HG03342 (cell line): ENCODE measurements around the gene MAP4K2.

ENCODE experiments used
- ATAC-seq: cut with Tn5 transposase; IDR thresholded peaks from one replicate; pipeline ENCODE4 v1.9.1; 2021; ENCODE audit warnings: mild to moderate bottlenecking, moderate library complexity; ENCODE audit not compliant: unreplicated experiment

Gene MAP4K2

DNA sequence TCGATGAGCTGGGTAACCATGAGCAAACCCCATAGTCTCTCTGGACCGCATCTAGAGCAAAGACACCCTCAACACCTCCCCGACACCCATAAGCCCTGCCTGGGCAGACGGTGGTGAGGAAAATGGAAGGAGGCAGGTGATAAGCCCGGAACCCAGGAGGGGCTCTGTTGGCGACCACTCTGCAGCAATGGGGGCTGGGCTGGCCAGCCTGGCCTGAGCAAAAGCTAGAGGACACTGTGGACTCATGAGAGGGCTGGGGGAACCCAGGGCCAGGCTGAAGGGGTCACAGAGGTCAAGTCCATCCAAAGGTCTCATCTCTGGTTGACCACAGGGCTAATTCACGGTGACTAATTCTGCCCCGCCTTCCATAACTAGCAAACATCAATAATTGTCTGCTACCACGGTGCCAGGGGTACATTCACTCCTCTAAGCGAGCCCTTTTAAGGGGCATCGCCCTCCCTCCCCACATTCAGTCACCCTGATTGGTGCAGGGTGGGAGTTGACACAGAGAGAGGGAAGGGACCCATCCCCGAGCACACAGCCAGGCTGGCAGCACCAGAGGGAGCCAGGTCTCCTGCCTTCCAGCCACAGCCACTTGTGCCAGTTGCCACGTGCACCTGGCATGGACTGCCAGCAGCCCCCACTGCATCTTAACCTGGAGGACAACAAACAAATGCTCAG, 47.2 kb downstream of the MAP4K2 start:
- no peak for ATAC-seq

DNA sequence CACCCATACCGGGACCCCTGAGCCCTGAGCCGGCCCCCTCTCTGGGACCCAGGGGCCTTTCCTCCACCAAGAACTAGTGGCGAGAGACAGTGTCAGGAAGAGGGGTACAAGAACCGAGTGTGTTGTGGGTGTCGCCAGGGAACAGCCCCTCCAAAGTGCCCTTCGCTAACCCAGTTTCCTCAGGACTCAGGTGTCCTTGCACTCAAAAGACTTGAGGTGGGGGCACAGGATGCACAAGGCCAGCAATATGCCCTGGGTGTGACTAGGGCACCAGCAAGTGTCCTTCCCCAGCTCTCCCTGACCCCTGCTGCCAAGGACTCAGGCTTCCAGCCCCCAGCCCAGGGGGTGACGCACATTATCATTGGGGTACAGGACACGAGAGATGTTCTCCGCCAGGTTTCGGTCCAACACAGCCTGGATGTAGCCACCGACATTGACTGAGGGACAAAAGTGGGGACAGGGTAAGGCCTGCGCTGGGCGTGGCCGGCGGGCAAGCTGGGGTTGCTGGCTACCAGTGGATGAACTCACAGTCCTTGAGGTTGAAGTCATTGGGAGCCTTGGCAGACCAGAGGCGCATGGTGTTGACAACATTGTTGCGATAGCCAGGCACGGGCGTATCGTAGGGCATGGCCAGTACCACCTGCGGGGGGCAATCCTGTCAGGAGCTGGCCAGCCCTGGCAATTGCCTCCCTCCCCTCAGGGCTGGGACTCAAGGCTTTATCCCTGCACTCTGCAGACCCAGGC, 47.9 kb downstream of the MAP4K2 start:
- ATAC-seq = no peak

DNA sequence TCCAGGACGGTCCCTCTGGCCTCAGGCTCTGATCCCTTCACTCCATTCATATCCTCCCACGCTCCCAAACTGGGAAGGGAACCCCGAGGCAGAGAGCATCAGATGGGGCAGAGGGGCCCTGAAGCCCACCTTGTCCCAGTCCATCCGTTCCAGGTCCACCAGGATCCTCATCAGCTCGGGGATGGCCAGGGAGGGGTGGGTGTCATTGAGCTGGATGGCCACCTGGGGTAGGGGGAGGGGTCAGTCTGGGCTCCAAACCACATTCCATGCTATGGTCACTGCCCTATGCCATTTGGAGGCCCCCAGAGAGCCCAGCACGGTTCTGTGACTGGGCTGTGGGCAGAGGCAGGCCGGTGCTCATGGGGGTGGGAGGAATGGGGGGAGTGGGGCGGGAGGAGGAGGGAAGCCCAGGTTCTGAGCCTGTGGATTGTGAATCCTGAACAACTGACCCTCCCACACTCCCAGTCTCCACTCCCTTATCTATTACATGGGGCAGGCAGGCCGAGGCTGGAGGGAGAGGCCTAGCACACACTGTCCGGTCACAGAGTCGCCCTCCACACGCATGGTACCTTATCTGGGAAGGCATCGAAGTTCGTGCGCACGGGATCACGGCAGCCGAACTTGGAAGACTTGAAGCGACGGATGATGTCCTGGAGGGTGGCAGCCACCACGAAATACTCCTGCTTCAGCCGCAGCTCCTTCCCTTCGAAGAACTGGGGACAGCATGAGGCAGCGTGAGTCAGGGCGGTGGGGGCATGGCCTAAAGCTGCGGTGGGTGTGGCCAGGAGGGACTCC, 48.7 kb downstream of the MAP4K2 start:
- ATAC-seq = no peak

DNA sequence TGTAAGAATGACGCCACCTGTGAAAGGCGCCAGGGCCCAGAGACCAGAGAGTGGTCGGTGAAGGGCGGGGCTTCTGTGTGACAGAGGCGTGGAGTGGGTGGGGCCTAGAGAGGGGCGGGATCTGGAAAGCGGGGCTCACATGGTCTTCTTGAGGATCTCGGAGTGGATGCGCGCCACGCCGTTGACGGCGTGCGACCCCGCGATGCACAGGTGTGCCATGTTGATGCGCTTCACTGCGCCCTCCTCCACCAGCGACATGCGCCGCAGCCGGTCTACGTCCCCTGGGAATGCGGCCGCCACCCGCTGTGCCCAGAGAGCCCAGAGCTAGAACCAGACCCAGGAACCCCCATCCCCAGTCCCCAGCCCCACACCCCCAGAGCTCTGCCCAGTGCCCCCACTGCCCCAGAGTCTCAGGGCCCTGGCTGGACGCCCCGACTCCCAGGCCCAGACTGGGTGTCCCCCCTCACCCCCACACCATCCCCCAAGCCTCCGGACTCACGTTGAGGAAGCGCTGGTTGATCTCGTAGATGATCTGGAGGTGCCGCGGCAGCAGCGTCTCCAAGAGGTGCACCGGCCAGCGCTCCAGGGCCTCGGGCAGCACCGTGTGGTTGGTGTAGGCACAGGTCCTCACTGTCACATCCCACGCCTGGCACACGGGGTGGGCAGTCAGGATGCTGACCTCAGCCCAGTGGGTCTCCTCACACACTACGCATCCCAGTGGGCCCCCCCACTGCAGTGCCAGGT, 49.5 kb downstream of the MAP4K2 start:
- no peak for ATAC-seq

DNA sequence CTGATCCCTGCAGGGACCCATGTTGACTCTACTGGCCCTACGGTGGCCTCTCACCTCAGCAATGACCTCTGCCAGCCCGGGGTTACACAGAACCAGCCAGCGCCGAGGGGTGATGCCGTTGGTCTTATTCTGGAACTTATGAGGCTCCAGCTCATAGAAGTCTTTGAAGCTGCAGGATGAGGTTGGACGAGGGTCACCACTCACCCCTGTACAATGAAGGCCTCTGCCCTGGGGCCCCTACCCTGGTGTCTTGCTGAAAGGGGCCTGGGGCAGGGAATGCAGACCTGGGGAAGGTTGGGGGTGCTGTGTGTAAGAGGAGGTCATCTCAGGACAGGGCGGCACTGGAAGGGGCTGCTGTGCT, 50.0 kb downstream of the MAP4K2 start:
- no peak for ATAC-seq

DNA sequence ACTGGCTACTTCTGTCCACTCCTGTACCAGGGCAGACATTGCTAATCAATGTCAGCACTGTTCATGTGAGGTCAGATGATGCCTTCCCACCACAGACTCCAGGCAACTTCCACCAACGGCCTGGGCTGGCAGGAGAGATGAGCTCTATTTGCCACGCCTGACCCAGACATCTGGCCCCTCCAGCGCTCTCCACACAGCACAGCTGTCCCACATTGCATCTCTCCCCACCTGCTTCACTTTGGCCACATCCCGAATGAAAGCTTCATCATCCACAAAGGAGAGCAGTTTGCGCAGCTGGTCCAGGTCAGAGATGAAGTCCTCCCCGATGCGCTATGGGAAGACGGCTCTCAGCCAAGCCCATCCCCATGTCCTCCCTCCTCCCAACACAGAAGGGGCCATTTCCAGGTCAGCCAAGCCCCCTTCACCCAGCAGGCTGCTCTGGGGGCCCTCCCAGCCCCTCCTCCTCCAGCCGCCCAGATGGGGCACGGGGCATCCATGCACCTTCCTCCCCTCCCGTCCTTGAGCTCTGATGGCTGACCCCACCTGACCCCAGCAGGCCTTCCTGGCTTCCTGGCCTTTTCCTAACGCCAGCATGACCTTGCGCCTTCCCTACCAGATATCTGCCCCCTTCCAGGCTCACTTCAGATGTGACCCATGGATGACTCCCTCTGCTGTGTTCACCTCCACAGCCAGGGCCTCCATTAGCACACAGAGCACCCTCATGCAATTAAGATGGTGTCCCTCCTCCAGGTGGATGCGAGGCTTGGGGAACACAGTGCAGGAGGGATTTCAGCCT, 50.6 kb downstream of the MAP4K2 start:
- ATAC-seq = no peak

DNA sequence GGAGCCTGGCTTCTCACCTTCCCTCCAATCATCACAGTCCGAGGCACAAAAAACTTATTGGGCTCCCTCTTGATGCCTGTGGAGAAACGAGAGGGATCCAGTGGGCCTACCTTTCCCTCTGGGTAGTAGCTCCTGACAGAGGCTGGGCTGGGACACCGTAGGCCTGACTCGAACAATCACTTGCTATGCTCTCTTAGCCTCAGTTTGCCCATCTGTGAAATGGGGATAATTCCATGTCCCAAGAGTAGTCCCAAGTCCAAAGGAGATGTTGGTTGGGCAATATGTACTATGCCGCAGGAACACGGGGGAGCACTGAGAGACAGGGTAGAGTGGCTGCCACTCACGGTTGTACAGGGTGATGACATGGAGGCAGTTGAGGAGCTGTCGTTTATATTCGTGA, 51.4 kb downstream of the MAP4K2 start:
- no peak for ATAC-seq

DNA sequence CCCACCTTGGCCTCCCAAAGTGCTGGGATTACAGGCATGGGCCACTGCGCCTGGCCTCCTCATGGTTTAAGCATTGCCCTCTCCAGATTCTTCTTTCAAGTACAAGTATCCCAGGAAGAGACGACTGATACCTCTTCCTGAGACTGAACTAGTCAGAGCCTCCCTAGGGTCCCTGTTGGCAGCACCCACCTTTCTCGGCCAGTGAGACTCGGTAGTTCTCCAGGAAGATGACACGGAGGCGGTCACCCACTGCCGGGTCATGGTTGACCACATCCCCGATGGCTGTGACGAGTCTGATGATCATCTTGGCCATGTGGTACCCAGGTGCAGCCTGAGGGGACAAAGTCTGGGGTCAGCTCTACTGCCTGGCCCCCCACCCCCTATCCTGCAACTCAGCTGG, 51.9 kb downstream of the MAP4K2 start:
- ATAC-seq = no peak

DNA sequence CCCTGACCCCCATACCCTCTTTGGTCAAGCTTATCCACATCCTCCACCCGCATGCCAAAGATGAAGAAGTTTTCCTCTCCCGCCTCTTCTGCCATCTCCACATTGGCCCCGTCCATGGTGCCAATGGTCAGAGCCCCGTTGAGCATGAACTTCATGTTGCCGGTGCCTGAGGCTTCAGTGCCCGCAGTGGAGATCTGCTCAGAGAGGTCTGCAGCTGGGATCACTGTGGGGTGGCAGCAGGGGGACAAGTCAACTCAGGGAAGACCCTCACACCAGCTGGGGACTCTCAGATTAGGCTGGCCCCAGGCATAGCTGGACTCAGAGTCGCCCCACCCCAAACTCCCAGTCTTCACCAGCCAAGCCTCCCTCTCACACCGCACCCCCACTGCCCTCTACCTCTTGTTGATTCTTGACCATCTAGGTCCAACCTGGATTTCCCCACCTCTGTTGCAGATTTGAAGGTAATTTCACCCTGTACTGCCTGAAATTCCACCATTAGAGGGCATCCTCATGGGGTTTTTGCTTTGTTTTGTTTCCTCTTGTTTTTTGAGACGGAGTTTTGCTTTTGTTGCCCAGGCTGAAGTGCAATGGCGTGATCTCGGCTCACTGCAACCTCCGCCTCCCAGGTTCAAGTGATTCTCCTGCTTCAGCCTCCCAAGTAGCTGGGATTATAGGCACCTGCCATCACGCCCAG, 52.5 kb downstream of the MAP4K2 start:
- ATAC-seq = no peak

DNA sequence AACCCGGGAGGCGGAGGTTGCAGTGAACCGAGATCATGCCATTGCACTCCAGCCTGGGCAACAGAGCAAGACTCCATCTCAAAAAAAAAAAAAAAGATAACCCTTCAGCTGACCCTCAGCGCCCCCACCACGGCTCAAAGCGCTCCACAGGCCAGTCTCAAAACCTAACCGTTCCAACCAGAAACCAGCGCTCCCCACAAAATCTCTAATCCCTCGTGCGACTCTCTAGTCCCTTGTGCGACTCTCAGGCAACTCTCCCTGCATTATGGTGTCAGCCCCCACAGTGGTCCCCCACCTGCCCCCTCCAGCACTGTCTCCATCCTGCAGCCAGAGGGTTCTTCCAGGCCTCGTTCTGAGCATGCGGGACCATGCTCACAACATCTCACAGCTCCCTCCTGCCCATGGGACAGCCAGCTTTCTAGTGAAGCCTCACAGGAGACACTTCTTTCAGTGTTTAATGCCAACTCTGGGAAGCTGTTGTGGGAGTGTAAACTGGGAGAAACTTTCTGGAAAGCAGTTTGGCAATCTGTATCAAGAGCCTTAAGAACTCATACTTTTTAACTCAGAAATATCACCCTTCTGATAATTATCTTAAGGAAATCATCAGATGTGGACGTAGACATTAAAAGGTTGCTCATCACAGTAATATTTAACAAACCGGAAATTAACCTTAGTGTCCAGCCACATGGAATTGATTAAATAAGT, 54.9 kb downstream of the MAP4K2 start:
- ATAC-seq = no peak

DNA sequence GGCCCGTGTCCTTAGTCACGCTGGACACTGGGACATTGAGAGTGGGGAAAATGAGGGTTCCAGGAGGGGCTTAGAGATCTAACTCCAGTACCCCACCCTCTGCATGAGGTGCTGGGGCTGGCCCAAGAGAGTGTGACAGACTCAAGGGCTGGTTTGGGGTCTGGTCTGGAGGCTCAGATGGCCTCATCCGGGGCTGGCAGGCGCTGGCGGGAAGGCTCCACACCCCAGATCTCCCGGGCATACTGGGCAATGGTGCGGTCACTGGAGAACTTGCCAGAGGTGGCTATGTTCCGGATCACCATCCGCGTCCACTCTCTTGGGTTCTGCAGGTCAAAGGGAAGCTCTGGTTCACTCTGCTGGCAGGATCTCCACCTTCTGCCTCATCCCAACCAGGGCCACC, 56.5 kb downstream of the MAP4K2 start:
- no peak for ATAC-seq

DNA sequence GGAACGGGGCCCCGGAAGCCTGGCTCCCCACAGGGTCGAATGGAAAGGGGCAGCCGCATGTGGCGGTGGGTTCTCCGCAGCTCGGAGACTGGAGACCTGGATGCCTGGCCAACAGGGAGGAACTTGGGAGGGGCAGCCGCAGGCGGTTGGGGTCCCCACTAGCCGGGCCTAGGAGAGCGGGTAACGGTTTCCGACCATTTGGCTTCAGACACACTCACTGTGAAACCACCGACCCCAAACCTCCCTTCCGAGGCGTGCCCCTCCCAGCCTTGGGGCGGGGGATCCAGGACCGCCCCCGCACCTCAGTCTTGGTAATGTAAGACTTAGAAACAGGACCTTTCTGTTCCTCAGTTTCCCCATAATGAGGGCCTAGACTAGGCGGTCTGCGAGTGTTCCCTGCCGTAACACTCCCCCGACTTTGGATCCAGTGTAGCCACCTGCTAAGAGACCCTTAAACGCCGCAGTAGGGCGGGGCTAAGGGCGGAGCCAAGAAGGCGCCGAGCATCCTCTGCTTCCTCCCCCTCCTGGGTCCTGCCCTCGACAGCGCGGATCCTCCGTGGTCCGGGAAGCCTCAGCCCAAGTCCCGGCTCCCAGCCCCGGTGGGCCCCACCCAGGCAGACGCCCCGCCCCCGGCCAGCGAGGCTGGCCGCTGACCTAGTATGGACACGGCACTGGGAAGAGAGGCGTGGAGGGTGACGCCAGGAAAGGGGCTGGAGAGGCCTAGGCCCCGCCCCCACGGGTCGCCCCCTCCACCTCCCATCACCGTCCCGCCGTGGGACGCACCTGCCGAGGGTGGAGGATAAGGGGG, 57.3 kb downstream of the MAP4K2 start:
- no peak for ATAC-seq

DNA sequence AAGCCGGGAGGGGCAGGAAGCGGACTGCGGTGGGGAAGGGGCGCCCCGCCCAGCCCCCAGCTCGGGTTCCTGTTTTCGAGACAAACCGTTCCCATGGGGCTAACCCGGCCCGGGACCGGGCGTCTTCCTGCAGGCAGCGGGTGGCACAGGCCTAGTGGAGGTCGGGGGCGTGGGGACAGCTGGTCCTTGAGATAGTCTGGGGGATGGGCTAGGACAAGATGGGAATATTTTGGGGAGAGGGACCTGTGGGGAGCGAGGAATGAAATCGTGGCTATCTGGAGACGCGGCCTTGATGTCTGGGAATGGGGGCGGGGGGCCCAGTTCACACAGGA, 57.9 kb downstream of the MAP4K2 start:
- ATAC-seq = no peak

DNA sequence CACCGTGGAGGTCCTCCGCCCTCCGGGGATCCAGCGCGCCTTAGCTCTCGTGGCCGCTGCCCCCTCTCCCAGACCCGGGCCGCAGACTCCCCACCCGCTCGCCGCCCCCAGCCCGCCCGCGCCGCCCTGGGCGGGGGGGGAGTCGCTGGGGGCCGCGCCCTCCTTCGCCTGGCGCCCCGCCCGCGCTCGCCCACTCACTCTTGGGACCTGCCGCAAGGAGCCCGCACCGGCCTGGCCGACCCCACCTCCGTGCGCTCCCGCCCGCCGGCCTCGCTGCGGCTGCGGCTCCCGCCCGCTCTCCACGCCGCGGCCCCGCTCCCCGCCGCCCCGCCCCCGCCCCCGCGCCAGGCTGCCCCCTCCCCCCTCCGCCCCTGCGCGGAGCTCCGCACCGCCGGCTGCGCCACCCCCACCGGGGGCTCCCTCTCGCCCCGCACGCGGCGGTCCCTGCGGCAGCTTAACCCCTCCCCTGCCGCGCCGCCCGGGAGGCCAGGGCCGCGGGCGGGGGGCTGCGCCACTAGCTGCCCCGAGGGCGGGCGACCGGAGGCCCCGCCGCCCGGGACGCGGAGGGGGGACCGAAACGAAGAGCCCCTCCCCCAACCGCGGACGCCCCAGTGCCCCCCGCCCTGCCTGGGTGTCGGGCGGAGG, 58.3 kb downstream of the MAP4K2 start:
- no peak for ATAC-seq

DNA sequence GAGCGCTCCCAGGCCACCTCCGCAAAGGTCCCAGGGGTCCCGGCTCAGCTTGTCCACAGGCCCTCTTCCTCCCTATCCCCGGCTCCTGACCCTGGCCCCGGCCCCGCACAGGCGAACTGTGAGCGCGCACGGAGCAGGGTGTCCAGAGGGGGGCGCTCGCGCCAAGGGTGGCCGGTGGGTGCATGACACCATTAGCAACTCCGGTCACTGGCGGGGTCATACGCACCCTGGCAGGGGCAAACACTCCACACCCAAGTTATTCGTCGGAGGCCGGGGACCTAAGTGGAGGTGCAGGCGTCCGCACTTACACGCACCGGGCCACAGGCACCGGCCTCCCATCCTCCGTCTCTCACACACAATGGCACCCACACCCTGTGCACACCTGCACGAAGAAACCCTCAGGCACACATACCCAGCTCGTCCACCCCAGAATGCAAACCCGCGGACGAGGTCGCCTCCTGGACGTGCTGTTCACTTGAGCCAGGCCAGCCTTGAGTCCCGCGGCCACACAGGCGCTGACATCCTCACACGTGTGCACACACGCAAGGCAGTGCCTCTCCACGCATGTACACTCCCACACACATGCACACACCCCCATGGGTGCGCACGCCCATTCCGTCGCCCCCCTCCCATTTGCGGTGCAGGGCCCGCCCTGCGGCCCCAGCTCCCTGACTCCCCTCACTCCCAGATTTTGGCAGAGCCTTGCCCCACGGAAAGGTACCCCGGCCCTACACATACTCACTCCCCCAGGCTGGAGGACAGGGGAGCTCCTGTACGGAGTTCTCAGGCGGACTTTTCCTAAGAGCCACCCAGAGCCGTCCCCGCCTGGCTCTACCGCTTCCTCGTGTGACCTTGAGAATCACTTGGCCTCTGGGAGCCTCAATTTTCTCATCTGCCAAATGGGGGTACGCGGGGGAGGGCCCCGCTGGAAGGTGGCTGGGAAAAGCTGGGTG, 59.1 kb downstream of the MAP4K2 start, which contains the start of gene RASGRP2:
Gene RASGRP2, minus strand, starts transcription at position 552 of the 953 bp plus-strand sequence. CDS start 1,276 bp downstream, outside the sequence.
- no peak for ATAC-seq

DNA sequence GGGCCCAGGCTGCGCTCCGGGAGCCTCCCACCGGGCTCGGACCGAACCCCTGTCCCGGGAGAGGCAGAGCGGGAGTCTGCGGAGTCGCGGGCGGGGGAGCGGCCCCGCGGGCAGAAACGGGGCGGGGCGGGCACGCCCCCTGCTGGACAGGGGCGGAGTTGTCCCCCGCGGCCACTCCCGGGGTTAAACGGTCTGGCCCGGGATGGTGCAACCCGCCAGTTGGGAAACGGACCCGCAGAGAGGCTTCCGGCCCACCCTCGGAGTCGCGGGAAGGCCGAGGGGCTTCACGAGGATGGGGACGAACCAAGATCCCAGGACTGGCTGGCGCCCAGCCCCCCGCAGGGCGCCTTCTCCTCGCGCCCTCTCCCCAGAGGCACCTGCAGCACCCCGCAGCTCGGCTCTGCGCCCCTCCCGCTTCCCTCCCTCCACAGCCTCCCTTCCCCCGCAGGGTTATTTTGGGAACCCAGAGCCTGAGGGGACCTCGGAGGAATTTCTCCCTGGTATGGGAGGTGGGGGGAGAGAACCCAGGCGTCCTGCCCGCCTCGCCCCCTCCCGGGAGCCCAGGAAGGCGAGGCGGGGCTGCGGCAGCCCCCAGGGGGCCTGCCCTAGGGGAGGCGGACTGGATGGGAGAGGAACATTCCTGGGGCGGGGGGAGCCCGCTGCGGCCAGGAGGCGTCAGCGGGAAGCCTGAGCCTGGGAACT, 60.0 kb downstream of the MAP4K2 start:
- ATAC-seq = no peak
